HG03558 (cell line): ENCODE measurements around the gene ELK3.

Experiments
- ATAC-seq: cut with Tn5 transposase; IDR thresholded peaks from one replicate; pipeline ENCODE4 v1.9.1; 2021; ENCODE audit warnings: moderate number of reproducible peaks; ENCODE audit not compliant: unreplicated experiment; ENCODE audit errors: extremely low read depth

Gene ELK3

DNA sequence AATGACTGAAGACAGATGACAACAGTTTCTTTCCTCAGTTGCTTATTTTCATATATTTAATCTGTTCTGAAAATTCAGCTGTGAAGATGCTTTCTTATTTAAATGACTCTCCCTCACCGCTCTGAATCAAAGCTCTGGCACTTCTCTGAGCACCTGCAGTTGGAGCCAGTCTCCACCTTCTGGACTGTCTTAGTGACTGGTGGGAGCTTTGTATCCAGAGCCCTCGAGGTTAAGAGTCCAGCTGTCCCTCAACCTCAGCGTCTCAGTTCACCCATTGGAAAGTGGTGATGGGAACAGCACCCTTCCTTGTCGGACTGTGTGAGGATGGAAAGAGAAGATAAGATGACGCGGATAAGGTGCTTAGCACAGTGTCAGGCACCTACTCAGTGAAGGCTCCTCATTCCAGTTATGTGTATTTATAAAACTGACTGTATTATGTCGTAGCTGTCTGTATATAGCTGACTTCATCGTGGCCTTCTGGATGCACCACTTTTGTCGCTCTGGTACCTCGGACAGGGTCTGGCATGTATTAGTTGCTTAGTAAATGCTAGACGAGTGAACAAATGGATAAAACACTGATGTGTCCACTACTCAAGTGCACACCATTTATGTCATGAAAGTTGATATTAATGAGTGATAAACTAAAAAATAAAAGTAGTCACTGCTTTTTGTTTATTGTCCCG, 34.5 kb downstream of the ELK3 start:
- no peak for ATAC-seq

DNA sequence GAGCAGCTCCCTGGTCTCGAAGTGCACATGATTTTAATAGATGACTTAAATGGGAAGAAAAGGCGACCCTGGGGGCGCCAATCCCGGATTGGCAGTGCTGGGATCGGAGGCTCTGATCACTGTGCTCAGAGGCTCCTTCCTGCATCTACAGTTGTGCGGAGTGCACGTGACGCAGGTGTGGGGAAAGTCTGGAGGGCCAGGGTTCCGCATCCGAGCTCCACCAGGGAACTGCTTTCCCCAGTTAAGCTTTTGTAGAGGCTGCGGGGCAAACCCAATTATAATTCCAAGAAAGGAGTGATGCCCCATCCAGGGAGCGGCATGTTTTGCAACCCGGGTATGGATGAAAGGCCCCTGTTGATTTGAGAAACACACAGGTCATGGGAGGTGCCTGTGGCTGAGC, 36.5 kb downstream of the ELK3 start:
- ATAC-seq: no peak

DNA sequence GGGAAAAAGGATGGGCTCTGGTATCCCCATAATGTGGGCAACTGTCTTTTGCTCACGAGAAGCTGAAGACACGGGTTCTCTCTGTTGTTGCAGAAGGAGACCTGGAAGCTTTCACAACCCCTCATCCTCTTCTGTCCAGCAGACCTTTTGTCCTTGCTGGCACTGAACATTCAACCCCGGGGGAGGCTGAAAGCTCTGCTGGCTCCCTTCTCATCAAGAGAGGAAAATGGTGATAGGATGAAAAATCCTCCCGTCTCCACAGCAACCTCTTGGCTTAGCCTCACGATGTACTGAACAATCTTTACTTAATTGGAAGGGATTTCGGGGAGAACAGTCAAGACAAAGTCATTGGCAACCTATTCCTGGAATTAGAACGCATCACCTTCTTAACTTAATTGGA, 39.0 kb downstream of the ELK3 start:
- ATAC-seq: no peak

DNA sequence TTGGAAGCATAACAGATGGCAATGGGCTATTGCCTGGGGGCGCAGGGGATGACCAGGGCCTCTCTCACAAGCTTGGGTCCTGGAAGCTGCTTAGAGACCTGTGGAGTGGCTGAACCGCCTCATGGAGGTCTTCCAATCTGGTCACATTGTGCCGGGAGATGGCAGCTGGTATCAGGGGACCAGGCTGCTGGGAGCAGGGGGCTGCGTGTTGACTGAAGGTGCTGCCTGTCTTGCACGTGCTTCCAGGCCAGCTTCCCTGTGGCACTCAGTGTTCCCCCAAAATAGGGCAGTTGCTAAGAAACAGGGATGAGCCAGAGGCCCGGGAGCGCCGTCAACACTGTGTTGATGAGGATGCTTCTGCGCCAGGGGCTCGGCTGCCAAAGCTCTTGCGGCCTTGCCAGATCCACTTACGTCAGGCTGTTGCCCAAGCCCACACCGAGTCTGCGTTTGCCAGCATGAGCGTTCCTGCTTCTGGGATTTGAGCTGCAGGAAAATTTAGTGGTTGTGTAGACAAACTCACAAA, 39.8 kb downstream of the ELK3 start:
- ATAC-seq: no peak

DNA sequence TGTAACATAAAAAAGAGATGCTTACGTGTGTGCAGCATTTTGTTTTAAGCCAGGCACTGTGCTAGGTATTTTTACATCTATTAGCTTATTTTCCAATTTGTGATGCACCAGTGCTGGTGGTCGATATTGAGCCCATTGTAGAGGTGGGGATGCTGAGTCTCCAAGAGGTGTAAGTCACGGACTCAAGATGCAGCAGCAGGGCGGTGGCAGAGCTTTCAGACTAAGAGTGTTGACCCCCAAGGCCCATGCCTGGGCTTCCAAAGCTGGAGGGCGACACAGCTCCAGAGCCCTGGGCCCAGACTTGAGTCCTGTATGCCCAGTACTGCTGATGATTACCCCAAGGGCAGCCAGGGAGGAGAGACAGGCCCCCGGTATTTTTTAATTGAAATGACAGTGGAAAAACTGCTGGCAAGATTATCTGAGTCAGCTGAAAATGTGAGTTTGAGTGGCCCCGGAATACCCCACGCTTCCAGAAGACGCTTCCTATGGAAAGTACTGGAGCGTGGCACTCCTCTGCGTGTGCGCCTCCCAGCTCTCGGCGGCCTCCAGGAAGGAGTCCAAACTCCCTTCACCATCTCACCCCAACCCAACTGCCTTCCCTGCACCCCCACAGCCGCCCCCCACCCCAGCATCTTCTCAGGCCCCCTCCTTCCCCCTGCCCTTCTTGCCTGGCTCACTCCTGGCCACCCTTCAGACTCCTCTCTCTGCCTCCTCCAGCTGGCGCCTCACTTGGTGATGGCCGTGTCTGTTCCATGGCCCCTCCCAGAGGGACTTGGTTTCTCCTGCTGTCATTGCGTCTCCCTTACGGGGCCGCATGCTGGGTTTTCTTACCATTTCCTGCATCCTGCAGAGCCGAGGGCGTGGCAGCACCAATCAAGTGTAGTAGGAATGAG, 40.7 kb downstream of the ELK3 start:
- no peak for ATAC-seq

DNA sequence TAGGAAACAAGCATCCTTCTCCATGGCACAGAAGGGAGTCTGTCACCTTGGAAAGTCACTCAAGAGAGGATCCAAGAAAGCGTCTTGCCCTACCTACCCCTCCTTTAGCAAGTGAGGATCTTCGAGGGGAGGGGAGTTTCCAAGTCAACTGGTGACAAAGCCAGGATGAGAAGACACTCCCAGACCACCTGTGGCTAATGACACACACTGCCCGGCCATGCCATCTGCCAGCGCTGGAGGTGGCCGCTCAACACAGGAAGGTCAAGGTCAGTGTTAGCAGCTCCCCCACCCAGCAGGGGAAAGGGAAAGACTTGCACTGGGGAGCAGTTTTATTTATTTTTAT, 41.3 kb downstream of the ELK3 start:
- ATAC-seq: no peak

DNA sequence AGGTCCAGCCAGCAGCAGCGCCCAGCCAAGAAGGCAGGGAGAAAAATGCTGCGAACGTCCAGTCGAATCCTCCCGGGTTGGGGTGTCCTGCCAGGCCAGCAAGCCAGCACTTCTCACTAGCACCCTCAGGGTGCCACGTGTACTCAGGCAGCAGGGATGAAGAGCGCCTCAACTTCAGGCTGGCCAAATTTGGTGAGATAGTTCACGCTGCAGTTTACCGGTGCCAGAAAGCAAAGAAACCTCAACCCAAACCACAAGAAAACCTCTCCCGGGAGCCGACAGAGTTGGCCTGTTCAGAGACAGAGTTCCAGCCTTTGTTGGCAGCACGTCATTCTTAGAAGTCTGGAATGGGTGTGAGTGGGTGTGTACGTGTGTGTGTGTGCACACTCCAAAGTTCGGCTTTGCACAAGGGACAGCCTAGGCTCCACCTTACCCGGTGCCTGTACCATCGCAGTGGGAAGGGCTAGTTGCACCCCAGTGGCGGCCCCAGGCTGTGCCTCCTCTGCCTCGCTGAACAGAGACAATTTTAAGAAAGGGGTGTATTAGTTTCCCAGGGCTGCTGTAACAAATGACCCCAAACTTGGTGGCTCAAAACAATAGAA, 42.1 kb downstream of the ELK3 start:
- no peak for ATAC-seq

DNA sequence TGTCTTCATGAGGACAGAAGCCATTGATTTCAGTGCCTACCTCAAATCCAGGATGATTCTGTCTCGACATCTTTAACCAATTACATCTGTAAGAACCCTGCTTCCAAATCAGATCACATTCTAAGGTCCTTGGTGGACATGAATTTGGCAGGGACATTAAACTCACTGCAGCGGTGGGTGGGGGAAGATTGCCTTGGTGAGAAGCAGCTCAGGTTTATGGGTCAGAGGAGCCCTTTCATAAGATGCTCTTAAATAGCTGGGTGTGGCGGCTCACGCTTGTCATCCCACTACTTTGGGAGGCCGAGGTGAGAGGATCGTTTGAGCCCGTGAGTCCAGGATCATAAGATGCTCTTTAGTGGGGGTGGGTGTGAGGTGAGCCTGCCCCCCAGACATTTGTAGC, 42.9 kb downstream of the ELK3 start:
- ATAC-seq: no peak

DNA sequence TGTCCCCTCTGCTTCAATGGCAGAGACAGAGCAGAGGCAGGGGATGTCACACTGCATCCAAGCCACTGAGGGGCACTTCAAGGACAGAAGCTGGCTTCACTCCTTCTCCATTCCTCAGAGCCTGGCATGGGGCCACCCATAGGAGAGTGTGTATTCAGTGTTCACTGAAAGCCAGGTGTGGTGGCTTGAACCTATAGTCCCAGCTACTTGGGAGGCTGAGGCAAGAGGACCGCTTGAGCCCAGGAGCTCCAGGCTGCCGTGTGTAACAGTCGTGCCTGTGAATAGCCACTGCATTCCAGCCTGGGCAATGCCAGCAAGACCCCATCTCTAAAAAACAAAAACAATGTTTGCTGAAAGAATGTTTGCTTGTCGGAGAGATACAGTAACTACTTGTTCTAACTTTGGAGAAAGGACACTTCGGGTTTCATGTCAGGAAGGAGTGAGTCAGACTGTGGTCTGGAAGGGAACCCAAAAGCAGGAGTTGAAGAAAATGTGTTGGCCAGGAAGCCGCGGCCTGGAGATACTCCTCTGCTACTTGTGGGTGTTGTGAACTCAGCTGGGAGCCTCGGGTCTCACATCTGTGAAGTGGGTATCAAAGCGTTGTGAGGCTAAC, 43.4 kb downstream of the ELK3 start:
- ATAC-seq: no peak

DNA sequence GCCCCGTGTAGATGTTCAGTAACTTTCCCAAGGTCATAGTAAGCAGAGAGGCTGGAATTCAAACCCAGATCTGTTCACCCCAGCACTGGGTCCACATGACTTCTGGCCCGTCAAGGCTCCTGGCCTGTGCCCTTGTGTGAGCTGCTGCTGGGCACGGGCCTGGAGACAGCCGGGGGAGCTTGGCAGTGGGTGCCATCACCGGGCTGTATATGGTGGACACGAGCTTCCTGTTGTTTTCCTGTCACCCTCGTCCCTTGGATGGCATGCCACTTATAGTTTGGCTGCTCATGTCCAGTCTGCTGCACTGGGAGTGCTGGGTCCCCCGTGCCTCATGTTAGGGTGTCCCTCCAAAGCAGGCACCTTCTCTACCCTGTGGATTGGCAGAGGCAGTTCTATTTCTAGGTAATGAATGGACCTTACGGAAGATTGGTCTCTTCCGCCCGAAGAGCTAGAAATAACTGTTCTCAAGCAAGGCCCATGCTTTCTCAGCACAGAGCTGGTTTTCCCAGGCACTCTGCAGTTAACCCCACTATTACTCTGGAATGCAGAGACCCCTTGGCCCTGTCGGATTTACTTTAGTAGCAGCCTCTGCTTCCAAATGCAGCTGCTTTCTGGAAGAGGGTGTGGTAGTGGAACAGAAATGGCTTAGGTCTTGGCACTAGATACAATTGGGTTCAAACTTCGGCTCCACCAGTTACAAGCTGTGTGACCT, 44.3 kb downstream of the ELK3 start:
- ATAC-seq: no peak

DNA sequence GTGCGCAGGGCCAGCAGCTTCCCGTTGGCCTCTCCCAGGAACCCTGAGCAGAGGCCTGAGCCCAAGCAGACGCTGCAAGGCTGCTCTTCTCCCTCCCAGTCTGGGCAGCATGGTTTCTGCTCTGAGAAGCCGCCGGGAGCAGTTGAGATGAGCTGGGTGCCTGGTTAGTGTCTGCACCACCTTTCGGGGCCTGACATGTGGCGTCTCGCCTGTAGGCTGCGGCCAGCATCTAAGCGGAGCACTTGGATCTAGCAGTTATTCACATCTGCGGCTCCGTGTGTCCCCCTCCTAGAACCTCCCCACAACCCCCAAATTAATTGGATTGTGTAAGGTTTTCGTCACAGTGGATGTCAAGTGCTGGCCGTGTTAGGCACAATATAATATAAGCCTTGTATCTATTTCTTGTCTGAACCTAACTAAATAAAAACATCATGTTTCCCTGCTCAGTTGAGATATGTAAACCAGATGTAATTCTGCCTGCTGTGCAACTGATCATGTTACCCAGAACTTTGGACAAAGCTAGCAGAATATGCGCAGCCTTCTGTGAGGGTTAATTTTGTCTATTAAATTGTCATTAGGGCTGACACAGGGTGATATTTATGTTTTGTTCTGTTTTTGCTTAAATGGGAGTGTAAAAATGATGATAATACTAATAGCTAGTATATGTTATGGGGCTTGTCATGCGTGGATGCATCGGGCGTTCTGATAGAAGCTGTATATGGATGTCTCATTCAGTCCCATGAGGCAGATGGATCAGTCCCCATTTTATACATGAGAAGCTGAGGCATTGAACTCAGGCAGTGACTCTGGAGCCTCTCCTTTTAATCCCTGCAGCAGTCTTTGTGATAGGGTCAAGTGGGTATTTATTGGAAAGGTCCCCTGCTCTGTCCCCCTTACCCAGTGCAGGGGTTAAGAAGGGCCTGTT, 45.8 kb downstream of the ELK3 start:
- ATAC-seq: no peak

DNA sequence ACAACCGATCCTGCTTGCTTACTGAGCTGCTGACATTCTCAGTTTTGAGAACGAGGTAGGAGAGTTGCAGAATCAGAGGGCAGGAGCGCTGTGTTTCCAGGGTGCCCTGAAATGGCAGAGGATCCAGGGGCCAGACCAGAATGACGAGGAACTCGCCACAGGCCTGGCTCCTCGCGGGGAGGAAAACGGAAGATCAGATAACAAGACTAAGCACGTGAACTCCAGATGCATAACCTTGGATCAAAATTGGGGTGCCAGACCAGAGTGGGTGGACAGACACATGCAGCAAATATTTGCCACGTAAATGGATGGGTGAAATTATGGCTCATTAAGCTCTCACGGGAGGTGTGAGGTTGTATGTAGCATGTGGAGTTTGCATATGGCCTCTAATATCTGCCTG, 46.5 kb downstream of the ELK3 start:
- no peak for ATAC-seq

DNA sequence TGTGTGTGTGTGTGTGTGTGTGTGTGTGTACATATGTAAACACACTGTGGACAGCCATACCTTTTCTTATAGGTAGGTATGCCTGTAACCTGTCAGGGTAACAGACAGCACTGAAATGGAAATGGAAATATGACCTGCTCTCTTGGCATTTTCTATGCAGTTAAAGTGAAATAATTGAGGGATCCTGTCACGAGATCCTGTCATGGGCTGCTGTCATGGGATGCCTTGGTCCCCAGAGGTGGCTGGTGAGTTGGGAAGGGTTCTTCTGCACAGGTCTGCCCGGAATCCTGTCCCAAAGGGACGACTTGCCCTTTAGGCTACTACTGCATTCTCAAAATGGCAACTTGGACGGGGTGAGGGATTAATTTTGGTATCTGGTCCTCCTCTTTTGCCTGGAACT, 47.3 kb downstream of the ELK3 start:
- ATAC-seq: no peak

DNA sequence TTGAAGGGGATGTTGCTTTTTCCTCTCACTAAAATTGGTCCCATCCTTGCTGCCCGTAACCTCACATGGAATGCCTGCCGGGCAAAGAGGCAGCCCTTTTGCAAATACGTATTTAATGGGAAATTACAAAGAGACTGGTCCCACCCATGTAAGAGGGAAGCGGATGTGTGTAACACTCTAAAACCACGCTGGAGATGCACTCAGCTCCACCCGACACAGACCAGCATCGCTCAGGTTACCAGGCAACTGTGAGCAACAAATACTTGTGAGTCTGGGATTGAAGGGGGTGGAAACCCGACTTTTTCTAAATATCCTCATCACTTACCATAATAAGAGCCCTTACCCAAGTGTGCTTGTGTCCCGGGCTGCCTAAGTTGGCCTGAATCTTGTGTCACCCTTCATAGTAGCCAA, 47.7 kb downstream of the ELK3 start:
- no peak for ATAC-seq

DNA sequence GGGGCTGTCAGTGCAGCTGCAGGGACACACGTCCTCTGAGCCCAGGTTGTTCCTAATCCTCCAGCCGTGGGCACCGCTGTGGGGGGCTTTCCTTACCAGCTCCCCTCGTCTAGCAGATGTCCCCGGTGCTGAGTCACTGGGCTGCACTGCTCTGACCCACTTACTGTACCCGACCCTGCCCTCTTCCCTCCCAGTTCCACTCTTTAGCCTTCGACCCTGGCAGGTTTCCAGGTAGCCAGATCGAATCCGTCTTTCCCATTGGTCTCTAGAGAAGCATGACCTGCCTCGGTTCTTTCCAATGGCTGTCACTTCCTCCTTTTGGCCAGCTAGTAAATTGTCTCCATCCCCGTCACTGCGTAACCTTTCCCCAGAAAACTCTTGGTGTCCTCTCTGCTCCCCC, 48.4 kb downstream of the ELK3 start:
- no peak for ATAC-seq

DNA sequence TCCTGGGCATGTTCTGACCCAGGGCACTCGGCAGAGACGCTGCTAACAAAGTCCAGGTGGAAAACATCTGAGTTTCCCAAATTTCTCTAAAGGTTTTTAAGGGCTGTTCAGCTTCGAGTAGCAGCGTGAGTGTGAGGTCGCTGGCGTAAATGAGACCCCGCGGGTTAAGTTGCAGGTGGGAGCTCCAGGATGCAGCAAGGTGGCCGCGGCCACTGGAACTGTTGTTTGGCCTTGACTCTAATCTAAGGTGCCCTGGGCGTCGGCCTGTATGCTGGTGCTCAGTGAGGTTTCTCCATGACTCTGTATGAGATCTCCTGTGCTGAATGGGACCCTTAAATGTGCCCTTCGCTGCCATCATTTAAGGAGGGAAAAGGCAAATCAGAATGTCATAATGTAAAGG, 50.7 kb downstream of the ELK3 start:
- no peak for ATAC-seq

DNA sequence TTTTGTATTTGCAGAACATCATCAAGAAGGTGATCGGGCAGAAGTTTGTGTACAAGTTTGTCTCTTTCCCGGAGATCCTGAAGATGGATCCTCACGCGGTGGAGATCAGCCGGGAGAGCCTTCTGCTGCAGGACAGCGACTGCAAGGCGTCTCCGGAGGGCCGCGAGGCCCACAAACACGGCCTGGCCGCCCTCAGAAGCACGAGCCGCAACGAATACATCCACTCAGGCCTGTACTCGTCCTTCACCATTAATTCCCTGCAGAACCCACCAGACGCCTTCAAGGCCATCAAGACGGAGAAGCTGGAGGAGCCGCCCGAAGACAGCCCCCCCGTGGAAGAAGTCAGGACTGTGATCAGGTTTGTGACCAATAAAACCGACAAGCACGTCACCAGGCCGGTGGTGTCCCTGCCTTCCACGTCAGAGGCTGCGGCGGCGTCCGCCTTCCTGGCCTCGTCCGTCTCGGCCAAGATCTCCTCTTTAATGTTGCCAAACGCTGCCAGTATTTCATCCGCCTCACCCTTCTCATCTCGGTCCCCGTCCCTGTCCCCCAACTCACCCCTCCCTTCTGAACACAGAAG, 52.8 kb downstream of the ELK3 start:
- ATAC-seq: no peak

DNA sequence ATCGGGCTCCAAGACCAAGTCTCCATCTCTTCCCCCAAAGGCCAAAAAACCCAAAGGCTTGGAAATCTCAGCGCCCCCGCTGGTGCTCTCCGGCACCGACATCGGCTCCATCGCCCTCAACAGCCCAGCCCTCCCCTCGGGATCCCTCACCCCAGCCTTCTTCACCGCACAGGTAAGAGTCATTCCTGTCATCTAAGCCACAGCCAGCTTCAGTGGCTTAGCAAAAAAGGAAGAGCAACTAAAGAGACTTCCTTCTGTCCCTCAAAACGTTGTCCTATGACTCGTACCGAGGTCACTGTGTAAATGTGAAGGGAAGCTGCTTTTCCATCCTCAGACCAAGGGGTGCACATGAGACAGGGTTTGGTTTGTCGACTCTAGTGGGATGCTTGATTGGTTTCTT, 53.4 kb downstream of the ELK3 start:
- no peak for ATAC-seq
